PC-3 (cell line): ENCODE data around the gene STING1. TPM values are rescaled to one million over a fixed set of nuclear protein-coding genes. Genes with fewer than 3 reads are reported as not detected.

Experiments
- ATAC-seq: fragments of 200-7000 bp; cut with Tn5 transposase; 2 replicates; pipeline ENCODE4 v1.9.1; 2020; ENCODE audit warnings: mild to moderate bottlenecking, moderate library complexity
- BruUV-seq: library from RNA; stranded (reverse); fragments of 400-500 nt; replicated peaks from 2 replicates; lab custom pipeline; 2021; lab: Mats Ljungman, UMichigan
- CTCF ChIA-PET: fragments of 300-600 bp; sonication (Branson Sonifier 250); formaldehyde crosslinking; loops from one replicate; lab custom pipeline; 2022; ENCODE audit warnings: antibody characterized with exemption; lab: Charles Lee
- POLR2A ChIA-PET: fragments of 300-600 bp; sonication (Branson Sonifier 250); formaldehyde crosslinking; loops from one replicate; lab custom pipeline; 2022; ENCODE audit warnings: antibody characterized with exemption; ENCODE audit not compliant: unreplicated experiment; lab: Charles Lee
- DNase-seq: peaks from one replicate; pipeline ENCODE4 v3.0.0-alpha.2; 2015
- H2AFZ ChIP-seq: fragments of 300-600 bp; sonication (generic); 2 replicates; pipeline ENCODE4 v1.6.0; 2016; ENCODE audit warnings: antibody characterized with exemption, low read length
- H3F3A ChIP-seq: fragments of 300-600 bp; sonication (generic); one replicate; pipeline ENCODE4 v1.6.0; 2017; ENCODE audit warnings: antibody characterized with exemption, low read length, control low read depth, mild to moderate bottlenecking; ENCODE audit not compliant: unreplicated experiment
- H3K27ac ChIP-seq: fragments of 300-600 bp; sonication (generic); 2 replicates; pipeline ENCODE4 v1.5.1; 2016; ENCODE audit warnings: mild to moderate bottlenecking, low read length
- H3K27me3 ChIP-seq: fragments of 300-600 bp; sonication (generic); 2 replicates; pipeline ENCODE4 v1.6.1; 2016; ENCODE audit warnings: low read length, mixed read lengths
- H3K36me3 ChIP-seq: fragments of 300-600 bp; sonication (generic); 2 replicates; pipeline ENCODE4 v1.6.1; 2016; ENCODE audit warnings: low read depth, mixed run types, low read length, mixed read lengths
- H3K4me1 ChIP-seq: fragments of 300-600 bp; sonication (generic); 2 replicates; pipeline ENCODE4 v1.5.1; 2016; ENCODE audit warnings: low read length; ENCODE audit not compliant: insufficient read depth
- H3K4me2 ChIP-seq: fragments of 300-600 bp; sonication (generic); 2 replicates; pipeline ENCODE4 v1.6.0; 2016; ENCODE audit warnings: low read length
- H3K4me3 ChIP-seq: fragments of 300-600 bp; sonication (generic); 2 replicates; pipeline ENCODE4 v1.5.1; 2016; ENCODE audit warnings: mild to moderate bottlenecking, low read length, mixed read lengths
- H3K79me2 ChIP-seq: fragments of 300-600 bp; sonication (generic); 2 replicates; pipeline ENCODE4 v1.6.1; 2017; ENCODE audit warnings: low read length, mixed read lengths
- H3K9ac ChIP-seq: fragments of 300-600 bp; sonication (generic); 2 replicates; pipeline ENCODE4 v1.6.0; 2016; ENCODE audit warnings: mild to moderate bottlenecking, low read length
- H3K9me2 ChIP-seq: fragments of 300-600 bp; sonication (generic); replicated peaks from 2 replicates; pipeline ENCODE4 v1.6.1; 2016; ENCODE audit warnings: mixed run types, low read length, mixed read lengths
- H3K9me3 ChIP-seq: fragments of 300-600 bp; sonication (generic); 2 replicates; pipeline ENCODE4 v1.6.1; 2016; ENCODE audit warnings: low read length, mixed read lengths
- H4K20me1 ChIP-seq: fragments of 300-600 bp; sonication (generic); 2 replicates; pipeline ENCODE4 v1.6.1; 2016; ENCODE audit warnings: low read length, mixed read lengths
- EZH2 ChIP-seq: fragments of 300-600 bp; sonication (generic); IDR thresholded peaks from one replicate; pipeline ENCODE4 v1.6.1; 2017; ENCODE audit warnings: antibody characterized with exemption, mild to moderate bottlenecking, low read length; ENCODE audit not compliant: unreplicated experiment
- EZH2phosphoT487 ChIP-seq: fragments of 300-600 bp; sonication (generic); IDR thresholded peaks from 2 replicates; pipeline ENCODE4 v1.6.1; 2018; ENCODE audit warnings: mild to moderate bottlenecking, antibody characterized with exemption, low read length, borderline replicate concordance
- intact Hi-C: fragments of 100-400 bp; cut with micrococcal nuclease; formaldehyde crosslinking; loops from 2 replicates; pipeline ENCODE4 v1.9.0; 2023
- total RNA-seq: library from RNA; depleted of rRNA; stranded (reverse); fragments of >200 nt; gene quantifications from 2 replicates; pipeline ENCODE4 v1.2.3, GENCODE V29; 2014
- TF ChIP-seq, protein P1 (sequence below): fragments of 300-600 bp; sonication (generic); conservative IDR thresholded peaks from 2 replicates; pipeline ENCODE4 v1.5.1; 2017; ENCODE audit warnings: antibody characterized with exemption, low read depth, mild to moderate bottlenecking, low read length

The STING1 gene
- total RNA-seq, 1 experiment from 2014 or later = 12.6 TPM

DNA sequence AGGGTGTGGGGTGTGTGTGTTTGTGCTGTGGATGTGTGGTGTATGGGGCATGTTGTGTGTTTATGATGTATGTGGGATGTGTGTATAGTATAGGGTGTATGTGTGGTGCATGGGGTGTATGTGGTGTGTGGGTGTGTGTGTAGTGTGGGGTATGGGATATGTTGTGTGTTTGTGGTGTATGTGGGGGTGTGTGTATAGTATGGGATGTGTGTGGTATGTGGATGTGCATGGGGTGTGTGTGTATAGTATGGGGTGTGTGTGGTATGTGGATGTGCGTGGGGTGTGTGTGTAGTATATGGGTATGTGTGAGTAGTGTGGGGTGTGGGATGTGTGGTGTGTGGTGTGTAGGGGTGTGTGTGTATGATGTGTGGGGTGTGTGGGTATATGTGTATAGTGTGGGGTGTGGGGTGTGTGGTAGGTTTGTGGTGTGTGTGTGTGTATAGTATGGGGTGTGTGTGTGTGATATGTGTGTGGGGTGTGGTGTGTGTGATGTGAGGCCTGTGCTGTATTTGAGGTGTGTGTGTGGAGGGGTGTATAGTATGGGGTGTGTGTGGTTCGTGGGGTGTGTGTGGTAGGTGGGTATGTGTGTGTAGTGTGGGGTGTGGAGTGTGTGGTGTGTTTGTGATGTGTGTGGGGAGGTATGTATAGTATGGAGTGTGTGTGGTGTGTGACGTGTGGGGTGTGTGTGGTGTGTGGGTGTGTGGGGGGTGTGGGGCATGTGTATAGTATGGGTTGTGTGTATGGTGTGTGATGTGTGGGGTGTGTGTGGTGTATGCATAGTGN is 30.5 kb downstream of the STING1 start:
- no peak overlapping the region for H3K4me3 ChIP-seq
- no peaks in the 10 kb centered on the region for H4K20me1 ChIP-seq
- no peaks in the 10 kb centered on the region for H3K27me3 ChIP-seq
- no peaks in the 10 kb centered on the region for H3K4me1 ChIP-seq
- DNase-seq (no peak), ATAC-seq (no peak)
- H2AFZ ChIP-seq = no peak overlapping the region
- no TSS peak for BruUV-seq
- intact Hi-C loops = no loop called here
- H3K9me2 ChIP-seq = no peaks in the 10 kb centered on the region
- H3F3A ChIP-seq = no peaks in the 10 kb centered on the region
- H3K36me3 ChIP-seq = no peaks in the 10 kb centered on the region
- POLR2A ChIA-PET = no interaction called here
- no peak overlapping the region for H3K27ac ChIP-seq
- CTCF ChIA-PET = no interaction called here
- TF ChIP-seq, protein P1, sequence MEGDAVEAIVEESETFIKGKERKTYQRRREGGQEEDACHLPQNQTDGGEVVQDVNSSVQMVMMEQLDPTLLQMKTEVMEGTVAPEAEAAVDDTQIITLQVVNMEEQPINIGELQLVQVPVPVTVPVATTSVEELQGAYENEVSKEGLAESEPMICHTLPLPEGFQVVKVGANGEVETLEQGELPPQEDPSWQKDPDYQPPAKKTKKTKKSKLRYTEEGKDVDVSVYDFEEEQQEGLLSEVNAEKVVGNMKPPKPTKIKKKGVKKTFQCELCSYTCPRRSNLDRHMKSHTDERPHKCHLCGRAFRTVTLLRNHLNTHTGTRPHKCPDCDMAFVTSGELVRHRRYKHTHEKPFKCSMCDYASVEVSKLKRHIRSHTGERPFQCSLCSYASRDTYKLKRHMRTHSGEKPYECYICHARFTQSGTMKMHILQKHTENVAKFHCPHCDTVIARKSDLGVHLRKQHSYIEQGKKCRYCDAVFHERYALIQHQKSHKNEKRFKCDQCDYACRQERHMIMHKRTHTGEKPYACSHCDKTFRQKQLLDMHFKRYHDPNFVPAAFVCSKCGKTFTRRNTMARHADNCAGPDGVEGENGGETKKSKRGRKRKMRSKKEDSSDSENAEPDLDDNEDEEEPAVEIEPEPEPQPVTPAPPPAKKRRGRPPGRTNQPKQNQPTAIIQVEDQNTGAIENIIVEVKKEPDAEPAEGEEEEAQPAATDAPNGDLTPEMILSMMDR = no peak
- TF ChIP-seq EZH2 (no peak), EZH2phosphoT487 (no peak)
- H3K9ac ChIP-seq = no peak overlapping the region
- H3K4me2 ChIP-seq = no peak overlapping the region
- H3K79me2 ChIP-seq = no peaks in the 10 kb centered on the region
- H3K9me3 ChIP-seq = no peaks in the 10 kb centered on the region

DNA sequence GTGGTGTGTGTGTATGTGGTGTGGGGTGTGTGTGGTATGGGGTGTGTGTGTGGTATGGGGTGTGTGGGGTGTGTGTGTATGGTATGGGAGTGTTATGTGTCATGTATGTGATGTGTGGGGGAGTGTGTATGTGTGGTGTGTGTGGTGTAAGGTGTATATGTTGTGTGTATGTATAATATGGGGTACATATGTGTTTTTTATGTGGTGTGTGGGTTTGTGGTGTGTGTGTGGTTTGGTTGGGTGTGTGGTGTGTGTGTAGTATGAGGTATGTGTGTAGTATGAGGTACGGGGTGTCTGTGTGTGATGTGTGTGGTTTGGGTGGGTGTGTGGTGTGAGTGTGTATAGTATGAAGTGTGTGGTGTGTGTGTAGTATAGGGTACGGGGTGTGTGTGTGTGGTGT is 31.4 kb downstream of the STING1 start:
- Histone ChIP-seq H3K4me1 (no peaks in the 10 kb centered on the region), H3K27ac (no peak overlapping the region), H3K79me2 (no peaks in the 10 kb centered on the region), H3K9me3 (no peaks in the 10 kb centered on the region), H3K9me2 (no peaks in the 10 kb centered on the region), H3K4me3 (no peak overlapping the region), H3F3A (no peaks in the 10 kb centered on the region), H3K9ac (no peak overlapping the region), H3K4me2 (no peak overlapping the region), H3K36me3 (no peaks in the 10 kb centered on the region), H2AFZ (no peak overlapping the region), H3K27me3 (no peaks in the 10 kb centered on the region), H4K20me1 (no peaks in the 10 kb centered on the region)
- BruUV-seq = no TSS peak
- TF ChIP-seq, protein P1 = no peak
- TF ChIP-seq EZH2phosphoT487 (no peak), EZH2 (no peak)
- intact Hi-C loops = no loop called here
- no peak for ATAC-seq
- ChIA-PET CTCF (no interaction called here), POLR2A (no interaction called here)
- DNase-seq = no peak
